ENCODE data around the gene WDR64. TPM values are rescaled to one million over a fixed set of nuclear protein-coding genes. Genes with fewer than 3 reads are reported as not detected.

Gene WDR64
- total RNA-seq, 1 donor from 2014 or later = not detected

- H3K4me1 Mint-ChIP-seq (ENCODE audit: low read depth, unreplicated experiment) = no peaks in the 10 kb centered on the region
- no peaks in the 10 kb centered on the region for H3K36me3 Mint-ChIP-seq (ENCODE audit: unreplicated experiment)
- H3K27ac Mint-ChIP-seq (ENCODE audit: unreplicated experiment) = no peak overlapping the region
- no peak overlapping the region for H3K4me3 Mint-ChIP-seq (ENCODE audit: unreplicated experiment)
- DNase-seq = no peak
- no peak for TF ChIP-seq CTCF (IDR thresholded peaks at IDR 0.05; ENCODE audit: partially characterized antibody, unreplicated experiment)
- no peaks in the 10 kb centered on the region for H3K9me3 Mint-ChIP-seq (ENCODE audit: unreplicated experiment)
- peaks cover 2% of the 10 kb centered on the region for H3K27me3 Mint-ChIP-seq (ENCODE audit: unreplicated experiment)
These were observed 121.9 kb downstream of the WDR64 start for GRCh38 chr1:241773991-241774390.

- H3K36me3 Mint-ChIP-seq (ENCODE audit: unreplicated experiment) = no peaks in the 10 kb centered on the region
- no peak overlapping the region for H3K4me3 Mint-ChIP-seq (ENCODE audit: unreplicated experiment)
- no peak overlapping the region for H3K27ac Mint-ChIP-seq (ENCODE audit: unreplicated experiment)
- TF ChIP-seq CTCF (IDR thresholded peaks at IDR 0.05; ENCODE audit: partially characterized antibody, unreplicated experiment) = no peak
- H3K9me3 Mint-ChIP-seq (ENCODE audit: unreplicated experiment) = no peaks in the 10 kb centered on the region
- H3K27me3 Mint-ChIP-seq (ENCODE audit: unreplicated experiment) = peaks cover 2% of the 10 kb centered on the region
- no peaks in the 10 kb centered on the region for H3K4me1 Mint-ChIP-seq (ENCODE audit: low read depth, unreplicated experiment)
- no peak for DNase-seq
These were observed 122.9 kb downstream of the WDR64 start for GRCh38 chr1:241775021-241775420.

GRCh38 chr1:241776911-241777310, 124.8 kb downstream of the WDR64 start:
- Mint-ChIP-seq H3K4me3 (ENCODE audit: unreplicated experiment) (no peak overlapping the region), H3K9me3 (ENCODE audit: unreplicated experiment) (no peaks in the 10 kb centered on the region), H3K27me3 (ENCODE audit: unreplicated experiment) (peaks cover 2% of the 10 kb centered on the region), H3K36me3 (ENCODE audit: unreplicated experiment) (no peaks in the 10 kb centered on the region), H3K4me1 (ENCODE audit: low read depth, unreplicated experiment) (no peaks in the 10 kb centered on the region), H3K27ac (ENCODE audit: unreplicated experiment) (no peak overlapping the region)
- DNase-seq = no peak
- no peak for TF ChIP-seq CTCF (IDR thresholded peaks at IDR 0.05; ENCODE audit: partially characterized antibody, unreplicated experiment)

GRCh38 chr1:241778117-241778516, 126.0 kb downstream of the WDR64 start:
- no peaks in the 10 kb centered on the region for H3K36me3 Mint-ChIP-seq (ENCODE audit: unreplicated experiment)
- H3K27ac Mint-ChIP-seq (ENCODE audit: unreplicated experiment) = no peak overlapping the region
- no peaks in the 10 kb centered on the region for H3K4me1 Mint-ChIP-seq (ENCODE audit: low read depth, unreplicated experiment)
- DNase-seq = no peak
- H3K27me3 Mint-ChIP-seq (ENCODE audit: unreplicated experiment) = peaks cover 2% of the 10 kb centered on the region
- no peaks in the 10 kb centered on the region for H3K9me3 Mint-ChIP-seq (ENCODE audit: unreplicated experiment)
- TF ChIP-seq CTCF (IDR thresholded peaks at IDR 0.05; ENCODE audit: partially characterized antibody, unreplicated experiment) = no peak
- H3K4me3 Mint-ChIP-seq (ENCODE audit: unreplicated experiment) = no peak overlapping the region

GRCh38 chr1:241779897-241780296, 127.8 kb downstream of the WDR64 start:
- DNase-seq = no peak
- Mint-ChIP-seq H3K4me3 (ENCODE audit: unreplicated experiment) (no peak overlapping the region), H3K4me1 (ENCODE audit: low read depth, unreplicated experiment) (no peaks in the 10 kb centered on the region), H3K27ac (ENCODE audit: unreplicated experiment) (no peak overlapping the region), H3K9me3 (ENCODE audit: unreplicated experiment) (no peaks in the 10 kb centered on the region), H3K36me3 (ENCODE audit: unreplicated experiment) (no peaks in the 10 kb centered on the region), H3K27me3 (ENCODE audit: unreplicated experiment) (peaks cover 2% of the 10 kb centered on the region)
- no peak for TF ChIP-seq CTCF (IDR thresholded peaks at IDR 0.05; ENCODE audit: partially characterized antibody, unreplicated experiment)

Data from glutamatergic neuron (in vitro differentiated cells).